ENCODE results near the gene SNN.

DNA sequence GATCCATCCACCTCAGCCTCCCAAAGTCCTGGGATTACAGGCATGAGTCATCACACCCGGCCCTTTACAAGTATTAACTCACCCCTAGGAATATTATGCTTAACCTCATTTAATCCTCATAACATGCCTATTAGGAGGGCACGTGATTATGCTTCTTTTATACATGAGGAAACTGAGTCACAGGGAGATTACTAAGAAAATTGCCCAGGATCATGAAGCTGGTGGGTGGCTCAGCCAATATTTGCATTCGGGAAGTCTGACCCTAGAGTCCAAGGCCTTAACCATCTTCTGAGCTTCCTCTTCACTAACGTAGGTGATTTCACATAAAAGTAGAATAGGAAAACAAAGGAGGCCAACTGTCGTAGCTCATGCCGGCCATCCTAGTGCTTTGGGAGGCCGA, 19.0 kb upstream of the SNN start:
- TF ChIP-seq POLR2AphosphoS5 (IDR thresholded peaks at IDR 0.05; ENCODE audit: low read depth, low read length) (no peak), POLR2A (IDR thresholded peaks at IDR 0.05; ENCODE audit: low read depth, low read length) (no peak), SPI1 (IDR thresholded peaks at IDR 0.05; ENCODE audit: low read depth, low read length) (no peak)
